Measurements from ENCODE around the gene SLC19A1.

SLC19A1 gene

DNA sequence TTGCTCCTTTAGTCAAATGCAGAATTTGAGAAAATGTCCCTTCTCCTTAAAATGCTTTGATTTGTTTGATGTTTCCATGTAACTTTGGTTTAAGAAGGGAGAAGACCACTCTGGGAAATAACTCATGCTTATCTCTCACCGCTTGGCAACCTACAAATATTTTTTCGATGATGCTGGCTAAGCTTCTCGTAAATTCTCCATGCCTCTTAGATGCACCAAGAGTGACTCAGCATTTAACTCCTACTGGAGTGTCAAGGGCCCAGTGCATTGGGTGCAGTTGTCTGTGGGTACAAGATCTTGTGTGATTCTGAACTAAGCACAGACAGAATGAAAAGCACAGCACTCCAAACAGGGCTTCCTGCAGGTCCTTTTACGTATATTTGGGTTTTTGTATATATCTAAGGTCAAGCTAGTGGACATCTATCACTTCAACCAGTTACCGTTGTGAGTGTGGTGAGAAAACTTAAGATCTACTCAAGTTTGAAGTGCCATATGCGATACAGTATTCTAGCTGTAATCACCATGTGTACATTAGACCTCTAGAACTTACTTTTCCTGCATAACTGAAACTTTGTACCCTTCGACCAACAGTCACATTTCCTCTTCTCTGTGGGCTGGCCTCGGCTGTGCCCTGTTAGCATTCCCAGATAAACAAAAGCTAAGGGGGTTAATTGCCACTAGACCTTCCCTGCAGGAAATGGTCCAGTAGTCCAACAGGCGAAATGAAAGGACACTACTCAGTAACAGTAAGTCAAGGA lies 81.5 kb downstream of the SLC19A1 start:
- in situ Hi-C loops (cut with MboI; ENCODE audit: low sequenced_read_pairs): loop anchor here (25.0 kb wide), 1 partner anchor 352 kb away; no protein-coding TSS in a partner anchor

DNA sequence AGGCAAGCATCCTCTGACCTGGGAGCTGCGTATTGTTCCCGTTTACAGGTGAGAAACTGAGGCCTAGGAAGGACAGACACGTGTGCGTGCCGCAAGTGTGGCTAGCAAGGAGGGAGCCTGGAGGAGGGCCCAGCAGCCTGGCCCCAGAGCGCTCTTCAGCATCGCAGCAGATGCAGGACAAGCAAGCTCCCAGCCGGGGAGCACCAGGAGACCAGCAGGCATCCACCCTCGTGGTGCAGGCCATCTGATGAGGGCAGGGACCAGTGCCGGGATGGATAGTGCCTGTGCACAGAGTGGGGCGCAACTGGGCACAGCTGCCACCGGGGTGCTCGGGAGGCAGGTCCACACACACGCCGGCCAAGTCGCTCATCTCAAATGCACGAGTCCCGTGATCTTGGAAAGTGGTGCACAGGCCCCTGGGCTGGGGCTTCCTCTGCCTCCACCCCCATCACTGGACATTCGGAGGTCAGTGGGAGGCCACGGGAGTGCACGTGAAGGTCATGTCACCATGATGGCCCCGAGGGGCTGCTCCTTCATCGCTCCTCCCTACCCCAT lies 82.2 kb downstream of the SLC19A1 start:
- in situ Hi-C loops (cut with MboI; ENCODE audit: low sequenced_read_pairs): loop anchor here (25.0 kb wide), 1 partner anchor 352 kb away; no protein-coding TSS in a partner anchor

DNA sequence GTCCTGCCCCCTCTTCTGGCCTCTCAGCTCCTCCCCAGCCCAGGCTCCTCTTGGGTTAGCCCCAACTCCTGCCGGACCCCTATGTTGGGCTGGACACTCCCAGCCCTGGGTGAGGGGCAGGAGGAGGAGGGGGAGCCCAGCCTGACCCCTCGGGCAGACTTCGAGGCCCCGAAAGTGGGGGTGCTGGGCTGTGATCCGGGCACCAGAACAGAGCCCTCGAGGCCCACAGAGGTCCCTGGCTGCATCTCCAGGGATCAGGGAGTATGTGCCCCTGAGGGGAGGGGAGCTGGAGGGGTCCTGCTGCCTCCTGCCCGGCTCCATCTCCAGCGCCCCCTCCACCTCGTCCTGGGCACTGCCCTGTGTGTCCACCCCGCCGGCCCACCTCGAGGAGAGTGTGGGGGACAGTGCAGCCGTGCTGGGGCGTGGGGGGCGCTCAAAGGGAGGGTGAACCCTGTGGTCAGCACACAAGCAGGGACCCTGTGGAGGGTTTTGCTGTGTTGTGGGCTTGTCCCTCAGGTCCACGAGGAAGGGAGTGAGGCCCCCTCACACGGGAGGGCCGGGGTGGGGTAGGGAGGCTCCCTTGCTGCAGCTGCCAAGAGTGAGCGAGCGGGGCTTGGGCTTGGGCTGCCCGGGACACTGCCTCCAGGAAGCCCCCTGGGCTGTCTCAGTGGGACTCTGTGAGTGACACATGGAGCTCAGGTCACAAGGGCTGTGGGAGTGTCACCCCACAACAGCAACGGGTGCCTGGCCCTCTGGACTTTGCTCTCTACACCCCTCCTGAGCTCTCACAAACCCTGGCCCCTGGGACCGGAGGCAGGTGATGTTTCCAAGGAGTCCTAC lies 82.8 kb downstream of the SLC19A1 start:
- in situ Hi-C loops (cut with MboI; ENCODE audit: low sequenced_read_pairs): loop anchor here (25.0 kb wide), 1 partner anchor 353 kb away; no protein-coding TSS in a partner anchor

DNA sequence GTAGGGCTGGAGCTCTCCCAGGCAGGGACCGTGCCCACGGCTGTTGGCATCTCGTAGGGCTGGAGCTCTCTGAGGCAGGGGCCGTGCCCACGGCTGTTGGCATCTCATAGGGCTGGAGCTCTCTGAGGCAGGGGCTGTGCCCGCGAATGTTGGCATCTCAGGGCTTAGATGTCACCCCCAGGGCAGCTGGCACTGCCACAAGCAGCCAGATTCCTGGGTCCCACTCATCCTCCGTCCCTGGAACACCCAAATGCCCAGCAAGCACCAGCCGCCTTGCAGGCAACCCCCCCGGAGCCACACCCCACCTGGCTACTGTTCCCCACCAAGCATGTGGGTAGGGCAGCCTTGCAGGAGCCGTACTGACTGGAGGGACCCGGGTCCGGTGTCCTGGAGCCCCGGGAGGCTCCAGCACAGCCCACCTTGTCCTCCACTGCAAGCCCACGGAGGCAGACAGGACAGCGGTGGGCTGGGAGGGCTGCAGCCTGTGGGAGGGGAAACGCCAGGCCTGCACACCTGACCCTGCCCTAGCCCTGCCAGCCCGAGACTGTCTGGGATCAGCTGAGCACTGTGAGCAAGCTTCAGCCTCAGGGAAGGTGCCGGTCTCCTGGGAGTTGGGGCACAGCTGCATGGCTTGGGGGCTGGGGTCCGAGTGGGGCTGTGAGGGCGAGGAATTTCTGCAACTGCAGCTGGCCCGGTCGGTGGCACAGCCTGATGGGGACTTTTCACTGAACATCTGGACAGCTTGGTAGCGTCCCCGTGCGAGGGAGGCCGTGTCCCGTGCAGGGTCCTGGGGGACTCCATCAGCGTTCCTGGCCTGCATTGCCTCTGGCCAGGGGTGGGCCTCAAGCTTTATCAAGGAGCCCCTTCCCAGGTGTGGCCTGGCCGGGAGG lies 83.7 kb downstream of the SLC19A1 start:
- in situ Hi-C loops (cut with MboI; ENCODE audit: low sequenced_read_pairs): loop anchor here (25.0 kb wide), 1 partner anchor 354 kb away; no protein-coding TSS in a partner anchor

DNA sequence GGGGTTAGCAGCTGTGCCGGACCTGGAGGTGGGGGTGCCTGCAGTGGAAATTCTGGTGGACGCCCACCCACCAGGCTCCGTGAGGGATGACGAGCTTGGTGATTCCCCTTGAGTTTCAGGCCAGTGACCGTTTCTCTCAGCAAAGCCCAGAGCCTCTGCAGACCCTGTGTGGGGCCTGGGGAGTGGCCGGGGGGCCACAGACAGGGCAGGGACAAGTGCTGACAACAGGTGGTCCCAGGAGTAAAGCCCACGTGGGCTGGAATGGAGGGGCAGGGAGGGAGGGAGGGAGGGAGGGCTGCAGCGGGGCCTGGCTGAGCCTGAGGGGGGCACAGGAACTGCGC lies 84.4 kb downstream of the SLC19A1 start:
- in situ Hi-C loops (cut with MboI; ENCODE audit: low sequenced_read_pairs): loop anchor here (25.0 kb wide), 1 partner anchor 354 kb away; no protein-coding TSS in a partner anchor

DNA sequence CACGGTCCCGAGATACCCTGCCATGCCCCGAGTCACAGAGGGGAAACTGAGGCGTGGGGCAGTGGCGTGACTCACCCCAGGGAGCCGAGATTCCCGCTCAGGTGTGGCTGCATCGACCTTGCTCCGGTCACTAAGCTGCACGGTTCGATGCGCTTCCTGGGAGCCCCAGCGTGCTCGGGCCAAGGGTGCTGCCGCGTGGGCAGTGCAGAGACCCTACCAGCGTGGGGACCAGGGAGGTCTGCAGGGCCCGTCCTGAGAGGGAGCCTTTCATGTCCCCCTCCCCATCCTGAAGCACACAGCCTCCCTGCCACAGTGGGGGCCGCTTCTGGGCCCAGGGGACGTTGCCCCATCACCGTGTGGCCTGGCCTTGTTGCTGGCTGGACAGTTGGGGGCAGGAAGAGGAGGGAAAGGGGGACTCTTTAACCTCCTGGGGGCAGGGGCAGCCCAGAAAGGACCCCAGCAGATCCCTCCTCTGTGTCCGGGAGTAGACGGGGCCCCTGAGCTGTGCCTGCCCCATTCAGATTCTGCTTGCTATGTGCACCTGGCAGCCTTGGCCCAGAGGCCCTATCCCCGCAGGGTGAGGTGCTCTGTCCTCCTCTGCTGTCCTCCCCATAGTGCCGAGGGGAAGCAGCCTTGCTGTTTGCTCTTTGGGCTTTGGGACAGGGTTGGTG lies 84.9 kb downstream of the SLC19A1 start:
- in situ Hi-C loops (cut with MboI; ENCODE audit: low sequenced_read_pairs): loop anchor here (25.0 kb wide), 1 partner anchor 355 kb away; no protein-coding TSS in a partner anchor

DNA sequence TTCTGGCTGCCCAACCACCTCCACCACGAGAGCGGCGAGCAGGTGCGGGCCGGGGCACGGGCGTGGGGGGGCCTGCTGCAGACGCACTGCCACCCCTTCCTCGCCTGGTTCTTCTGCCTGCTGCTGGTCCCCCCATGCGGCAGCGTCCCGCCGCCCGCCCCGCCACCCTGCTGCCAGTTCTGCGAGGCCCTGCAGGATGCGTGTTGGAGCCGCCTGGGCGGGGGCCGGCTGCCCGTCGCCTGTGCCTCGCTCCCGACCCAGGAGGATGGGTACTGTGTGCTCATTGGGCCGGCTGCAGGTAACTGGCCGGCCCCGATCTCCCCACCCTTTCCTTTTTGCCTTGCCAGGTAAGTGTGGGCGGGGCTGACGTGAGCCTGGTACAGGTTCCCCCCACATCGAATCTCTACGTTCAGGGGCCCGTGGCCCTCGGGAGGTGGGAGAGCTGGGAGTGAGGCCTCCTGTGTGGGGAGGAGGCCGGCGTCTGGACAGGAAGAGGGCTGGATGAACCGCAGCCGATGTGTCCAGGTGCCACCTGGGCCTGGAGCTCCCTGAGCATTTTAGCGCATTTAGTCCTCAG lies 85.6 kb downstream of the SLC19A1 start:
- in situ Hi-C loops (cut with MboI; ENCODE audit: low sequenced_read_pairs): loop anchor here (25.0 kb wide), 1 partner anchor 356 kb away; no protein-coding TSS in a partner anchor

DNA sequence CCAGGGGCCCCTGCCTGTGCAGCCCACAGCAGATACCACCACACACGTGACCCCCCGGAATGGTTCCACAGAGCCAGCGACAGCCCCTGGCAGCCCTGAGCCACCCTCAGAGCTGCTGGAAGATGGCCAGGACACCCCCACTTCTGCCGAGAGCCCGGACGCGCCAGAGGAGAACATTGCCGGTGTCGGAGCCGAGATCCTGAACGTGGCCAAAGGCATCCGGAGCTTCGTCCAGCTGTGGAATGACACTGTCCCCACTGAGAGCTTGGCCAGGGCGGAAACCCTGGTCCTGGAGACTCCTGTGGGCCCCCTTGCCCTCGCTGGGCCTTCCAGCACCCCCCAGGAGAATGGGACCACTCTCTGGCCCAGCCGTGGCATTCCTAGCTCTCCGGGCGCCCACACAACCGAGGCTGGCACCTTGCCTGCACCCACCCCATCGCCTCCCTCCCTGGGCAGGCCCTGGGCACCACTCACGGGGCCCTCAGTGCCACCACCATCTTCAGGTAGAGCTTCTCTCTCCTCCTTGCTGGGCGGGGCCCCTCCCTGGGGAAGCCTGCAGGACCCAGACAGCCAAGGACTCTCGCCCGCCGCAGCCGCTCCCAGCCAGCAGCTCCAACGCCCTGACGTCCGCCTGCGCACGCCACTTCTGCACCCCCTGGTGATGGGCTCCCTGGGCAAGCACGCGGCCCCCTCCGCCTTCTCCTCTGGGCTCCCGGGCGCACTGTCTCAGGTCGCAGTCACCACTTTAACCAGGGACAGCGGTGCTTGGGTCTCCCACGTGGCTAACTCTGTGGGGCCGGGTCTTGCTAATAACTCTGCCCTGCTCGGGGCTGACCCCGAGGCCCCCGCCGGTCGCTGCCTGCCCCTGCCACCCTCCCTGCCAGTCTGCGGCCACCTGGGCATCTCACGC lies 86.3 kb downstream of the SLC19A1 start:
- in situ Hi-C loops (cut with MboI; ENCODE audit: low sequenced_read_pairs): loop anchor here (25.0 kb wide), 1 partner anchor 356 kb away; no protein-coding TSS in a partner anchor

DNA sequence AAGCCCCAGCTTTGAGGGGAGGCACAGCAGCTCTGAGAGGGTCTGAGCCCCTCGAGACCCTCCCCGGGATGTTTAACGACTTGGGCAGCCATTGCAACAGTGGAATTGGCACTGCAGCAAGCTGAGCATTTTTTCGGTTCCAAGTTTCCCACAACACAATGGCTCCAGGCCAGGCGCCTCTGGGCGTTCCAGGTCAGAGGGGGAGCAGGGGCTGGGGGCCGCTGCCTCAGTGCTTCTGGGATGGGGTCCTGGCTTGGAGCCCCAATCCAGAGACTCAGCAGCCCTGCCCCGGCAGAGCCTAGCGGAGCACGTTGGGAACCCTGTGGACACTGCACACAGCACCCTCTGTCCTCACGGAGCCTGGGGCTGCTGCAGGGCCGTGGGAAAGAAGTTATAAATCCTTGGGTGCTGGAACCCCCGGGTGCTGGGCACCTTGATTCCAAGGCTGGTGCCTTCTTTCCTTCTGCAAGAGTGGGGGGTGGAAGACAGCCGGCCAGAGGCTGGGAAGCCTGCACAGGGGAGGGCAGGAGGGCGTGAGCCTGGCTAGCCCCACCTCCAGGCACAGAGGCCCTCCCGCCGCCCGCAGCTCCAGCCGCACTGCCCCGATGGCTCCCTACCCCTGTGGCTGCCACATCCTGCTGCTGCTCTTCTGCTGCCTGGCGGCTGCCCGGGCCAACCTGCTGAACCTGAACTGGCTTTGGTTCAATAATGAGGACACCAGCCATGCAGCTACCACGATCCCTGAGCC lies 87.1 kb downstream of the SLC19A1 start:
- in situ Hi-C loops (cut with MboI; ENCODE audit: low sequenced_read_pairs): loop anchor here (25.0 kb wide), 1 partner anchor 357 kb away; no protein-coding TSS in a partner anchor

DNA sequence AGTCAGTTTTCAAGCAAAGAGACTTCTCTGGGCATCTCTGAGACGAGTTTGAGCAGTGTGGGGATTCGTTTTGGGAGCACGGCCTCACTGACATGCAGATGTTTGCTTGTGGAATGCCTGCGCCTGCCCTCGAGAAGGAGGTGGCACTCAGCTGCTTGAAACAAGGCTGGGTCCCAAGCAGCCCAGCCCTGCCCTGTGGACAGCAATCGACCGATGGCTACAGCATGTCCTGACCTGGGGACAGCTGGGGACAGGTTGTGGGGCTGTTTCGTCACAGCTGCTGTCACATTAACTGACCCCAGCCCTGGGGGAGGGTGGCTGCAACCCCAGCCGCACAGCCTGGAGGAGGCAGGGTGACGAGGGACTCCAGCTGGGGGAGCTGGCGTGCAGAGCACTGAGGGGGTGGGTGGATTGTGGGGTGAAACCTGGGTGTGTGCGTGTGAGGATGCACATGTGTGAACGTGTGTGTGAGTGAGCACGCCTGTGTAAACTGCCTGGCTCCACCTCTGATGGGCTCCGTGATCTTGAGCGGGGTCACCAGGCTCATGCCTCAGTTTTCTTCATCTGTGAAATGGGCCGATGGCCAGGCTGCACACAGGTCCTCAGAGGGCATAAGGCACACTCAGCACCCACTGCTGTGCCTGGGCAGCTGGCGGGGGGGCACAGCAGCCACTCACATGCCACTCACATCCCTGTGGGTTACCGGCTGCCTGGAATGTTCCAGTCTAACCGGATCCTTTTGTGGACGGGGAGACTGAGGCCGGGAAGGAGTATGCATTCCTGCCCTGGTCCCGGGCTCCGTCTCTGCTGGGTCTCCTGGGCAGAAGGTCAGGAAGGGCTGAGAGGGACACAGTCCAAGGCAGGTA lies 87.9 kb downstream of the SLC19A1 start:
- in situ Hi-C loops (cut with MboI; ENCODE audit: low sequenced_read_pairs): loop anchor here (25.0 kb wide), 1 partner anchor 358 kb away; no protein-coding TSS in a partner anchor

DNA sequence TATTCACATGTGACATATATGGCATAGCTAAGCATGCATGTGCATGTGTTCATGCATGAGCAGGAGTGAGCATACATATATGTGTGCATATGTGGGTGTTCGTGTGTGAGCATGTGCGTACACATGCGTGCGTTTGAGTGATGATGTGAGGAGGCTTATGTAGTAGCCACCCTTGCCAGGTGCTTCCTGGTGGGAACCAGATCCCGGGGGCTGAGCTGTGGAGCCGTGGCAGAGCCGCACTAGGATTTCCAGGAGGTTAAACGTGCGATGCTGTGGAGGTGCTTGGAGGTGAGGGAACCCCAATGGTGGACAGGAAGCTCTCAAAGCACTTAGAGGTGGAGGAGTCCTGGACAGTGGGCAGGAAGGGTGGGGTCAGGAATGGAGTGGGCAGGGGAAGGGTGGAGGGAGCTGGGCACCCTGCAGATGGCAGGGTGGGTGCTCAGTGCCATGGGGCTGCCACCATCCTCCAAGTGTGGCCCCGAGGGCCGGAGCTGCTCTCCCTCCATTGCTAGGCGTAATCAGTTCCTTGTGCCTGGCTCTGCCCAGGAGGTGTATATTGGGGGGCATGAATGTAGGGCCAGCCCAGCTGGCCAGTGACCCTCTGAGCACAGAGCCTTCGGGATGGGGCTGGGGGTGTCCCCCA lies 88.8 kb downstream of the SLC19A1 start:
- in situ Hi-C loops (cut with MboI; ENCODE audit: low sequenced_read_pairs): loop anchor here (25.0 kb wide), 1 partner anchor 359 kb away; no protein-coding TSS in a partner anchor

DNA sequence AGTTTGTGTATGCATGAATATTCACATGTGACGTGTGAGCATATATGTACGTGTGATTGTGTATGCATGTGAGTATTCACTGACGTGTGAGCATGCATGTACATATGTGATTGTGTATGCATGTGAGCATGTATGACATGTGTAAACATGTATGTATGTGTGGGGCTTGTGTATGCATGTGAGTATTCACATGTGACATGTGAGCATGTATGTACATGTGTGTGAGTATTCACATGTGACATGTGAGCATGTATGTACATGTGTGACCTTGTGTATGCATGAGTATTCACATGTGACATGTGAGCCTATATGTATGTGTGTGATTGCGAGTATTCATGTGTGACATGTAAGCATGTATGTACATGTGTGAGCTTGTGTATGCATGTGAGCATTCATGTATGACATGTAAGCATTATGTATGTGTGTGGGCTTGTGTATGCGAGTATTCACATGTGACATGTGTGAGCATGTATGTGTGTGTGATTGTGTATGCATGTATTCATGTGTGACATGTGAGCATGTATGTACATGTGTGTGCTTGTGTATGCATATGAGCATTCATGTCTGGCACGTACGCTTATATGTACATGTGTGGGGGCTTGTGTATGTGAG lies 89.4 kb downstream of the SLC19A1 start:
- in situ Hi-C loops (cut with MboI; ENCODE audit: low sequenced_read_pairs): loop anchor here (25.0 kb wide), 1 partner anchor 359 kb away; no protein-coding TSS in a partner anchor

DNA sequence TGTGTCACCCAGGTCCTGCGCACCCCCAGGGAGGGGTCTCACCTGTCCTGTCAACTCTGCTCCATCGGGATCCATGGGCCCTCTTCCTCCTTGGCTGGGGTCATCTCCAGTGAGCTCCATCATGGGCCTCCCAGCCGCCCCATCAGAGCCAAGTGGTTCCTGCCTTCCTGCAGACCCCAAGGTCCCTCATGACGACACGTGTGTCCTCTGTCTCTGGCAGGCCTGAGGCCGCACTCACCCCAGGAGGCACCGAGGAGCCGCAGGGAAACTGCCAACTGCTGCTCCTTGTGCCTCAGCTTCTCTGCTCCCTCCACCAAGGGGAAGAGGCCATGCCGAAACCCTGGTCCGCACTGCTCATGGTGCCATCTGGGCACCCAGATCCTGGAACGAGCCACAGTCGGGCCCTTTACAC lies 90.5 kb downstream of the SLC19A1 start:
- in situ Hi-C loops (cut with MboI; ENCODE audit: low sequenced_read_pairs): loop anchor here (25.0 kb wide), 1 partner anchor 361 kb away; no protein-coding TSS in a partner anchor

DNA sequence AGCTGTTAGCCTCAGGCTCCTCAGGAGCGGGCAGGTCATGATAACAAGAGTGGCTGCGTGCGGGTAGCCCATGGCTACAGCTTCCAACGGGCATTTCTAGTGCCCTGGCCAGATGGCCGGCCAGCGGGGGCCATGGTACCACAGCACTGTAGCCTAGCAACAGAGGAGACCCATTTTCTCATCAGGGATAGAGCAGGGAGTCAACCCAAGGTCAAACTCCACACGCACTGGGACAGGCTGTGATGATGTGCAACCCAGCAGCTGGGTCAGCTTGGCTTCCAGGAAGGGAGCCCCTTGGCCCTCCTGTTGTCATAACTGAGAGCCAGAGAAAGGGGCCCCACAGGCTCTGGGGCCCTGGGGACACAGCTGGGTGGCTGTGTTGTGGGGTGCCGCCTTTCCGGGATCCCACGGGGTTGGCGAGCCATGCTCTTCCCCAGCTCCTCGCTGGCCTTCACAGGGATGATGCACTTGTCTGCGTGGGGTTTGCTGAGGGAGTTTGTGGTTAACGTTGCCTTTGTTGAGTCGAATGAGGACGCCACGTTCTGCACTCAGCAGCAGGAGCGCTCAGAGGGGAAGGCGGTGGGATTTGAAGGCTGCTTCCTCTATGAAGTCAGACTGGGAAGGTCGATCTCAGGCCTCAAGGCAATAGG lies 91.0 kb downstream of the SLC19A1 start:
- in situ Hi-C loops (cut with MboI; ENCODE audit: low sequenced_read_pairs): loop anchor here (25.0 kb wide), 1 partner anchor 361 kb away; no protein-coding TSS in a partner anchor
